SU-DHL-6 (cell line): Measurements from ENCODE around the gene NME3.

Source experiments
- H2AFZ ChIP-seq: fragments of 200-600 bp; sonication (generic); 2 replicates; pipeline ENCODE4 v1.6.1; 2014; ENCODE audit warnings: low read depth, mild to moderate bottlenecking, moderate library complexity, mixed read lengths, antibody characterized with exemption, low read length; ENCODE audit not compliant: severe bottlenecking
- H3F3A ChIP-seq: fragments of 200-600 bp; shearing (Covaris generic); 2 replicates; pipeline ENCODE4 v1.6.0; 2016; ENCODE audit warnings: antibody characterized with exemption, mild to moderate bottlenecking; ENCODE audit not compliant: insufficient read depth
- H3K27ac ChIP-seq: fragments of 200-600 bp; sonication (generic); 2 replicates; pipeline ENCODE4 v1.5.1; 2016; ENCODE audit warnings: low read depth, mild to moderate bottlenecking, low read length, moderate library complexity, mixed read lengths
- H3K27me3 ChIP-seq: fragments of 200-600 bp; sonication (generic), shearing (Covaris generic); 2 replicates; pipeline ENCODE4 v1.6.0; 2014; ENCODE audit warnings: mild to moderate bottlenecking, low read length
- H3K36me3 ChIP-seq: fragments of 200-600 bp; sonication (generic); 2 replicates; pipeline ENCODE4 v1.6.1; 2014; ENCODE audit warnings: mild to moderate bottlenecking, low read length, mixed read lengths
- H3K4me2 ChIP-seq: fragments of 300-600, 200-600 bp; shearing (Covaris generic), sonication (generic); 2 replicates; pipeline ENCODE4 v1.6.0; 2014; ENCODE audit warnings: low read length, low read depth, mild to moderate bottlenecking; ENCODE audit not compliant: poor library complexity, severe bottlenecking
- H3K4me3 ChIP-seq: fragments of 200-600 bp; sonication (generic); 2 replicates; pipeline ENCODE4 v1.5.1; 2014; ENCODE audit warnings: antibody characterized with exemption, low read length, mild to moderate bottlenecking, mixed read lengths; ENCODE audit not compliant: insufficient read depth, poor library complexity, severe bottlenecking
- H3K79me2 ChIP-seq: fragments of 200-600 bp; sonication (generic); 2 replicates; pipeline ENCODE4 v1.6.1; 2014; ENCODE audit warnings: mild to moderate bottlenecking, low read length, moderate library complexity; ENCODE audit not compliant: insufficient read depth
- H3K9ac ChIP-seq: fragments of 200-600 bp; sonication (generic); 2 replicates; pipeline ENCODE4 v1.7.0; 2014; ENCODE audit warnings: mild to moderate bottlenecking, low read length
- H3K9me2 ChIP-seq: fragments of 200-600 bp; sonication (generic); replicated peaks from 2 replicates; pipeline ENCODE4 v1.6.1; 2014; ENCODE audit warnings: low read length; ENCODE audit not compliant: insufficient read depth
- H3K9me3 ChIP-seq: fragments of 200-600 bp; sonication (generic); 2 replicates; pipeline ENCODE4 v1.6.1; 2014; ENCODE audit warnings: low read length, mixed read lengths; ENCODE audit not compliant: insufficient read depth
- H4K20me1 ChIP-seq: fragments of 200-600 bp; sonication (generic); 2 replicates; pipeline ENCODE4 v1.6.1; 2014; ENCODE audit warnings: low read depth, mild to moderate bottlenecking, antibody characterized with exemption, low read length, moderate library complexity, mixed read lengths
- EZH2phosphoT487 ChIP-seq: fragments of 200-600 bp; sonication (generic), shearing (Covaris generic); conservative IDR thresholded peaks from 2 replicates; pipeline ENCODE4 v1.6.1; 2018; ENCODE audit warnings: mild to moderate bottlenecking, antibody characterized with exemption, low read length, moderate library complexity, mixed read lengths
- TF ChIP-seq, protein P1 (sequence below): fragments of 200-600 bp; sonication (generic); IDR thresholded peaks from one replicate; pipeline ENCODE4 v1.5.1; 2017; ENCODE audit warnings: antibody characterized with exemption, mild to moderate bottlenecking, low read length, moderate library complexity; ENCODE audit not compliant: insufficient read depth, poor library complexity, severe bottlenecking

Gene NME3

DNA sequence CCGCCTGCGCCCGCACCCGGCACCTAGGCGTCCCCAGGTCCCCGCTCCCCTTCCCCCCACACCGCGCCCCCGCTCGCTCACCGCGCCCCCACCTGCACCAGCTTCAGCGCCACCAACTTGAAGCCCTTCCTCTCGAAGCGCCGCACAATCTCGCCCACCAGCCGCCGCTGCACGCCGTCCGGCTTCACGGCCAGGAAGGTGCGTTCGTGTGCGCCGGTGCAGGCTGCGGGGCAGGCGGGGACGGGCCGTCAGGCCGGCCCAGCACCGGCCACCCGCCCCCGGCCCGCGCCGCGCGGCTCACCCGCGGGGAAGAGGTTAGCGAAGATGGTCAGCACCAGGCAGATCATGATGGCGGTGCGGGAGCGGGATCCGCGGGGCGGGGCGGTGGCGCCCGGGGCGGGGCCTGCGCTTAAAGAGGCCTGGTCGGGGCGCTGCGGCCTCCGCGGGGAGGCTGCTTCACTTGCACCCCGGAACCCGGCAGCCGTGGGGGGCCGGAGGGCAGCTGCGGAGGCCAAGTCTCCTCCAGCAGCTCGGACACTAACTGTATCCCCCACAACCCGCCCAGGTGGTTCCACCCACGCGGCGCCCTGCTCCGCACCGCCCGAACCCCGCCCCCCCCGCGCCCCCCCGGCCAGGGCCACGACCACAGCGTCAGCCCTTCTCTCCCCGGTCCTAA, at the start of gene NME3:
Gene NME3 (minus strand): TSS at position 356 of the 676 bp plus-strand sequence. CDS start 9 bp downstream, at position 347.
- H3F3A ChIP-seq: peaks cover 16% of the 10 kb centered on the region; the same call in 1 of the 2 replicates

DNA sequence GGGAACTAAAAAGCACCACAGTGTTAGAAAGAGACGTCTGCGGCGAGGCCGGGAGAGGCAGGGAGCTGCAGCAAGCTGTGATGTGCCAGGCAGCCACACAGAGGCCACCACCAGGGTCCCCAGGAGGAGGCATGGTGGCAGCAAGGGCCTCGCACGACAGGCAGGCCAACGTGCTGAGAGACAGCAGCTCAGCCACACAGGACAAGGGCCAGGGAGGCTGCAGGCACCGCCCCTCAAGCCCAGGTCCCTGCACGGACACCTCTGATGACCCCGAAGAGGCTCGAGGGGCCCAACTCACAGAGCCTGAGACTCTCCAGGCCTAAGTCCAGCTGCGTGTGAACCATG, 49.6 kb upstream of the NME3 start:
- H3K4me2 ChIP-seq: no peak overlapping the region
- no peaks in the 10 kb centered on the region for H3K9me3 ChIP-seq
- no peaks in the 10 kb centered on the region for H3F3A ChIP-seq
- TF ChIP-seq, protein P1, sequence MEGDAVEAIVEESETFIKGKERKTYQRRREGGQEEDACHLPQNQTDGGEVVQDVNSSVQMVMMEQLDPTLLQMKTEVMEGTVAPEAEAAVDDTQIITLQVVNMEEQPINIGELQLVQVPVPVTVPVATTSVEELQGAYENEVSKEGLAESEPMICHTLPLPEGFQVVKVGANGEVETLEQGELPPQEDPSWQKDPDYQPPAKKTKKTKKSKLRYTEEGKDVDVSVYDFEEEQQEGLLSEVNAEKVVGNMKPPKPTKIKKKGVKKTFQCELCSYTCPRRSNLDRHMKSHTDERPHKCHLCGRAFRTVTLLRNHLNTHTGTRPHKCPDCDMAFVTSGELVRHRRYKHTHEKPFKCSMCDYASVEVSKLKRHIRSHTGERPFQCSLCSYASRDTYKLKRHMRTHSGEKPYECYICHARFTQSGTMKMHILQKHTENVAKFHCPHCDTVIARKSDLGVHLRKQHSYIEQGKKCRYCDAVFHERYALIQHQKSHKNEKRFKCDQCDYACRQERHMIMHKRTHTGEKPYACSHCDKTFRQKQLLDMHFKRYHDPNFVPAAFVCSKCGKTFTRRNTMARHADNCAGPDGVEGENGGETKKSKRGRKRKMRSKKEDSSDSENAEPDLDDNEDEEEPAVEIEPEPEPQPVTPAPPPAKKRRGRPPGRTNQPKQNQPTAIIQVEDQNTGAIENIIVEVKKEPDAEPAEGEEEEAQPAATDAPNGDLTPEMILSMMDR: no peak
- TF ChIP-seq EZH2phosphoT487: no peak
- H2AFZ ChIP-seq: no peak overlapping the region
- no peak overlapping the region for H3K27ac ChIP-seq
- H3K9ac ChIP-seq: no peak overlapping the region
- H3K4me3 ChIP-seq: no peak overlapping the region
- H3K36me3 ChIP-seq: no peaks in the 10 kb centered on the region
- H3K27me3 ChIP-seq: no peaks in the 10 kb centered on the region
- no peaks in the 10 kb centered on the region for H3K79me2 ChIP-seq
- H3K9me2 ChIP-seq: no peaks in the 10 kb centered on the region
- no peaks in the 10 kb centered on the region for H4K20me1 ChIP-seq

More for the DNA sequence above, at the start of gene NME3:
- no peak for TF ChIP-seq EZH2phosphoT487
- TF ChIP-seq, protein P1: no peak
- Histone ChIP-seq H3K79me2 (peaks cover 16% of the 10 kb centered on the region), H3K27me3 (no peaks in the 10 kb centered on the region), H3K27ac (peak within 1 kb of the TSS; percentile 84), H2AFZ (peak within 1 kb of the TSS; percentile 81), H3K9me3 (no peaks in the 10 kb centered on the region), H3K4me2 (peak within 1 kb of the TSS; percentile 95), H3K36me3 (no peaks in the 10 kb centered on the region), H3K9me2 (no peaks in the 10 kb centered on the region), H3K9ac (peak within 1 kb of the TSS; percentile 93), H3K4me3 (peak within 1 kb of the TSS; percentile 90), H4K20me1 (no peaks in the 10 kb centered on the region)

DNA sequence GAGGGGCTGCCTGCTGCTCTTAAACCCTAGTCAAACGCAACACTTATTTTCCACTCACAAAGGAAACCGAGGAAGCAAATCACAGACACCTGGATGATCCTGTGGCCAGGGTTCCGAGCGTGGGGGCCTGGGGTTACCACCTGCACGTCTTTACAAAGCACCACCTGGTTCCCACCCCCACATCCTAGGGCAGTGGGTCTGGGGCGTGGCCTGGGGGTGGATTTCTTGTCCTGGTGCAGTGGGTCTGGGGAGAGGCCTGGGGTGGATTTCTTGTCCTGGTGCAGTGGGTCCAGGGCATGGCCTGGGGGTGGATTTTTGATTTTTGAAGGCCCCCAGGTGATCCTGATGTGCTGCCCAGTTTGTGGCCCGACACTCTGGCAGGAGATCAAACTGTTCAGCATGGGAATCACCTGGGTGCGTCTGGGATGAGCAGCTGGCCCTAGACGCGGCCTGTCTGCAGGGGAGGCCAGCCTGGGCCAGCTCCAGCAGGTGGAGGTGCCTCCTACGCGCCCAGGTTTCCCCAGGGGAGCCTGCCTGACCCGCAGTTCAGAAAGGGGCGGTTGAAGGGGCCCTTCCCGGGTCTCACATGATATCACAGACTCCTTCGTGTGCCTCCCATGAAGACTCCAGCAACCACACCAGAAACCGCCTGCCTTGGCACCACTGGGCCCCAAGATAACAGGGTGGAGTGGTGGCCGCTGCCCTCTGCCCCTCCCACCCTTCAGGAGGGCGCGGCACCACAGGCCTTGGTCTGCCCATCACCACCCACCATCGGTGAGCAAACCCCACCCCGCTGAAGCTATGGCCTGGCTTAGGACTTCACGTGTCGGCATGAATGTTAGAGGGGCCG, 49.0 kb upstream of the NME3 start:
- no peaks in the 10 kb centered on the region for H3K9me3 ChIP-seq
- H3K79me2 ChIP-seq: no peaks in the 10 kb centered on the region
- no peaks in the 10 kb centered on the region for H3K27me3 ChIP-seq
- H3K4me3 ChIP-seq: no peak overlapping the region
- H3K4me2 ChIP-seq: no peak overlapping the region
- TF ChIP-seq EZH2phosphoT487: no peak
- TF ChIP-seq, protein P1: no peak
- no peak overlapping the region for H3K27ac ChIP-seq
- H3F3A ChIP-seq: no peaks in the 10 kb centered on the region
- H3K9me2 ChIP-seq: no peaks in the 10 kb centered on the region
- no peak overlapping the region for H3K9ac ChIP-seq
- H4K20me1 ChIP-seq: no peaks in the 10 kb centered on the region
- H3K36me3 ChIP-seq: no peaks in the 10 kb centered on the region
- no peak overlapping the region for H2AFZ ChIP-seq
